SK-N-SH (cell line): ENCODE measurements around the gene GRIP2. TPM values are rescaled to one million over a fixed set of nuclear protein-coding genes. Genes with fewer than 3 reads are reported as not detected.

Source experiments
- CTCF ChIA-PET: fragments of 300-600, 350-600 bp; formaldehyde crosslinking; extraction: SDS; loops from one replicate; lab custom pipeline; 2021; lab: Yijun Ruan, JAX
- POLR2A ChIA-PET: fragments of 350-600 bp; sonication (Branson Sonifier 250); formaldehyde crosslinking; extraction: SDS; loops from one replicate; lab custom pipeline; 2020; ENCODE audit warnings: antibody characterized with exemption, inconsistent platforms; lab: Yijun Ruan, JAX
- DNase-seq: peaks from one replicate; pipeline ENCODE4 v3.0.0; 2012
- H2AFZ ChIP-seq: fragments of 200-600 bp; sonication (generic); 2 replicates; pipeline ENCODE4 v1.8.1; 2016; ENCODE audit warnings: antibody characterized with exemption, mild to moderate bottlenecking, low read depth
- H3F3A ChIP-seq: fragments of 200-600 bp; sonication (generic); replicated peaks from 2 replicates; pipeline ENCODE3; 2016; ENCODE audit warnings: antibody characterized with exemption, mild to moderate bottlenecking; ENCODE audit not compliant: insufficient read depth
- H3K27ac ChIP-seq, 2 experiments: fragments of 200-500 bp in 1 of 2; fragments of 200-600 bp in 1 of 2; sonication (Bioruptor generic) in 1 of 2; sonication (generic), shearing (Covaris generic) in 1 of 2; 2 replicates each; pipeline versions ENCODE4 v1.5.1 to v1.6.1; 2014 to 2016; ENCODE audit warnings: low read depth in 2 of 2, inconsistent platforms in 1 of 2, low read length in 1 of 2, mild to moderate bottlenecking in 1 of 2, mixed read lengths in 1 of 2
- H3K27me3 ChIP-seq: fragments of 200-600 bp; sonication (generic), shearing (Covaris generic); 2 replicates; pipeline ENCODE4 v1.6.1; 2016; ENCODE audit warnings: mixed run types; ENCODE audit not compliant: insufficient read depth
- H3K36me3 ChIP-seq, 2 experiments: fragments of 200-500 bp in 1 of 2; fragments of 200-600 bp in 1 of 2; sonication (Bioruptor generic) in 1 of 2; sonication (generic) in 1 of 2; replicated peaks in 1 of 2; 2 replicates each; pipeline versions ENCODE3 to v1.5.1; 2014 to 2016; ENCODE audit warnings: low read length in 1 of 2, mild to moderate bottlenecking in 1 of 2; ENCODE audit not compliant: insufficient read depth in 2 of 2, control insufficient read depth in 1 of 2
- H3K4me1 ChIP-seq, 2 experiments: fragments of 200-500 bp in 1 of 2; fragments of 200-600 bp in 1 of 2; sonication (Bioruptor generic) in 1 of 2; sonication (generic), shearing (Covaris generic) in 1 of 2; 2 replicates each; pipeline versions ENCODE4 v1.5.1 to v1.6.1; 2014 to 2016; ENCODE audit warnings: low read depth in 1 of 2, low read length in 1 of 2, mixed run types in 1 of 2; ENCODE audit not compliant: insufficient read depth in 2 of 2, control insufficient read depth in 1 of 2
- H3K4me2 ChIP-seq: fragments of 200-600 bp; sonication (generic), shearing (Covaris generic); 2 replicates; pipeline ENCODE4 v1.6.1; 2017; ENCODE audit warnings: mixed run types
- H3K4me3 ChIP-seq, 2 experiments: fragments of 200-500 bp in 1 of 2; fragments of 200-600 bp in 1 of 2; sonication (Bioruptor generic) in 1 of 2; sonication (generic), shearing (Covaris generic) in 1 of 2; 2 replicates each; pipeline versions ENCODE4 v1.5.1 to v1.8.1; 2014 to 2016; ENCODE audit warnings: low read depth in 2 of 2, inconsistent platforms in 1 of 2, low read length in 1 of 2, mild to moderate bottlenecking in 1 of 2, mixed read lengths in 1 of 2, moderate library complexity in 1 of 2
- H3K79me2 ChIP-seq: fragments of 200-600 bp; sonication (generic); 2 replicates; pipeline ENCODE4 v1.8.1; 2017; ENCODE audit warnings: mild to moderate bottlenecking; ENCODE audit not compliant: insufficient read depth
- H3K9ac ChIP-seq: fragments of 200-600 bp; sonication (generic); 2 replicates; pipeline ENCODE4 v1.6.1; 2017; ENCODE audit warnings: mixed run types
- H3K9me2 ChIP-seq: fragments of 200-600 bp; sonication (generic); 2 replicates; pipeline ENCODE4 v1.6.1; 2017; ENCODE audit warnings: mixed run types
- H3K9me3 ChIP-seq: fragments of 200-600 bp; sonication (generic); 2 replicates; pipeline ENCODE4 v1.6.1; 2017; ENCODE audit warnings: mixed run types, mild to moderate bottlenecking, moderate library complexity
- H4K20me1 ChIP-seq: fragments of 200-600 bp; sonication (generic); 2 replicates; pipeline ENCODE4 v1.6.1; 2017; ENCODE audit warnings: mild to moderate bottlenecking, mixed run types; ENCODE audit not compliant: insufficient read depth
- CHD2 ChIP-seq: fragments of 150-350 bp; IDR thresholded peaks from 2 replicates; pipeline ENCODE4 v1.6.1; 2018; ENCODE audit warnings: low read length; ENCODE audit not compliant: partially characterized antibody
- EP300 ChIP-seq, 2 experiments: IDR thresholded peaks; 2 replicates each; pipeline versions ENCODE4 v1.4.0 to v1.6.1; 2012; ENCODE audit warnings: borderline replicate concordance in 1 of 2, low read depth in 1 of 2, low read length in 1 of 2
- EZH2phosphoT487 ChIP-seq: fragments of 200-600 bp; sonication (generic); IDR thresholded peaks from 2 replicates; pipeline ENCODE4 v1.6.1; 2017; ENCODE audit warnings: low read depth, mixed run types, mild to moderate bottlenecking, antibody characterized with exemption, moderate library complexity, borderline replicate concordance
- FOSL2 ChIP-seq: IDR thresholded peaks from 2 replicates; pipeline ENCODE4 v1.4.0; 2012; ENCODE audit warnings: low read depth, mild to moderate bottlenecking, moderate library complexity, borderline replicate concordance
- FOXM1 ChIP-seq: IDR thresholded peaks from 2 replicates; pipeline ENCODE4 v1.4.0; 2012; ENCODE audit warnings: low read depth, mild to moderate bottlenecking
- GABPA ChIP-seq: IDR thresholded peaks from 2 replicates; pipeline ENCODE4 v1.4.0; 2012; ENCODE audit warnings: low read depth, mild to moderate bottlenecking
- PBX3 ChIP-seq: IDR thresholded peaks from 2 replicates; pipeline ENCODE4; 2012
- RFX5 ChIP-seq: IDR thresholded peaks from 2 replicates; pipeline ENCODE4 v1.6.1; 2012; ENCODE audit warnings: mild to moderate bottlenecking, improper control_type of control experiment, low read length
- RXRA ChIP-seq: IDR thresholded peaks from 2 replicates; pipeline ENCODE4 v1.4.0; 2012; ENCODE audit warnings: low read depth, mild to moderate bottlenecking, borderline replicate concordance
- TAF1 ChIP-seq: IDR thresholded peaks from 2 replicates; pipeline ENCODE4 v1.6.1; 2012; ENCODE audit warnings: low read depth, mild to moderate bottlenecking, low read length, moderate library complexity, borderline replicate concordance
- TCF12 ChIP-seq: IDR thresholded peaks from 2 replicates; pipeline ENCODE4 v1.4.0; 2012
- USF1 ChIP-seq: IDR thresholded peaks from 2 replicates; pipeline ENCODE4 v1.4.0; 2012; ENCODE audit warnings: low read depth, borderline replicate concordance
- WGBS: methylation state at CpG from one replicate; pipeline ENCODE4 v1.1.6; 2017; ENCODE audit warnings: low lambda C conversion rate; 5-methylcytosine and 5-hydroxymethylcytosine counted together
- polyA plus RNA-seq, 3 experiments: library from polyadenylated mRNA; depleted of rRNA; stranded (reverse); fragments of >200 nt; gene quantifications; 2 replicates each; pipeline ENCODE4 v1.2.3, GENCODE V29; 2012
- TF ChIP-seq, protein P1 (sequence below): IDR thresholded peaks from 2 replicates; pipeline ENCODE4 v1.6.1; 2012; ENCODE audit warnings: mild to moderate bottlenecking, low read depth, low read length, moderate library complexity

Gene GRIP2
- polyA plus RNA-seq, 1 of the 3 experiments (the other 2 are of a cell fraction) = 0.15 TPM

DNA sequence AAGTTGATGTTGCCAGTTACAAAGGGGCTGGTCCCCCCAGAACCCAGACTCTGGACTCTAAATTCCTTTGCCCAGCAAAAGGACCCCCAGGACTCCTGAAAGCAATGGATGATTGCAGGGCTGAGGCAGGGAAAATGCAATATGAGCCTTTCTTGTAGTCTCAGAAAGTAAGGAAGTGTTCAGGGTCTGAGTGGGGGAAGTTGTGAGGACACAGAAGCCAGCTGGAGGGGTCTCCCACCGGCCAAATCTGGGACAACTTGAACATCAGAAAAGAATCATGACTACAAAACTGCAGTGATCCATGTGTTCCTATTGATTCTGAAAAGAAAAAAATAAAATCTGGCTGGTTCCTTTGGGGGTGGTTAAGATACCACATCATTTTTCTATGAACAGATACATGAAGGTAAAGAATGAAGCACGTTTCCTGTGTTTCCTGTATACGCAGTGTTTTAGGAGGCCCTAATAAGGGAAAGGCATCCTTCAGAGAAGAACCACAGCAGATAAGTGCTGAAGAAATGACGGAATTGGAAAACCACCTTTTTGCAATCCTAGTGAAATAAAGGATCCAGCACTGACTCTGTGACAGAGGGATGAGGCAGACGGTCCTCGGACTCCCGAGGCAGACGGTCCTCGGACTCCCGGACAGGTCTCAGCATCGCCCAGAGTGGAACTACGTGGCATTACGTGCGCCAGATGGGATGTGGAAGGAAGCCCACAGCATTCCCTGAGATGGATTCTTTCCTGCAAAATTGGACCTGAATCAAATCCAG is 22.2 kb upstream of the GRIP2 start (continued):
- TF ChIP-seq, protein P1, sequence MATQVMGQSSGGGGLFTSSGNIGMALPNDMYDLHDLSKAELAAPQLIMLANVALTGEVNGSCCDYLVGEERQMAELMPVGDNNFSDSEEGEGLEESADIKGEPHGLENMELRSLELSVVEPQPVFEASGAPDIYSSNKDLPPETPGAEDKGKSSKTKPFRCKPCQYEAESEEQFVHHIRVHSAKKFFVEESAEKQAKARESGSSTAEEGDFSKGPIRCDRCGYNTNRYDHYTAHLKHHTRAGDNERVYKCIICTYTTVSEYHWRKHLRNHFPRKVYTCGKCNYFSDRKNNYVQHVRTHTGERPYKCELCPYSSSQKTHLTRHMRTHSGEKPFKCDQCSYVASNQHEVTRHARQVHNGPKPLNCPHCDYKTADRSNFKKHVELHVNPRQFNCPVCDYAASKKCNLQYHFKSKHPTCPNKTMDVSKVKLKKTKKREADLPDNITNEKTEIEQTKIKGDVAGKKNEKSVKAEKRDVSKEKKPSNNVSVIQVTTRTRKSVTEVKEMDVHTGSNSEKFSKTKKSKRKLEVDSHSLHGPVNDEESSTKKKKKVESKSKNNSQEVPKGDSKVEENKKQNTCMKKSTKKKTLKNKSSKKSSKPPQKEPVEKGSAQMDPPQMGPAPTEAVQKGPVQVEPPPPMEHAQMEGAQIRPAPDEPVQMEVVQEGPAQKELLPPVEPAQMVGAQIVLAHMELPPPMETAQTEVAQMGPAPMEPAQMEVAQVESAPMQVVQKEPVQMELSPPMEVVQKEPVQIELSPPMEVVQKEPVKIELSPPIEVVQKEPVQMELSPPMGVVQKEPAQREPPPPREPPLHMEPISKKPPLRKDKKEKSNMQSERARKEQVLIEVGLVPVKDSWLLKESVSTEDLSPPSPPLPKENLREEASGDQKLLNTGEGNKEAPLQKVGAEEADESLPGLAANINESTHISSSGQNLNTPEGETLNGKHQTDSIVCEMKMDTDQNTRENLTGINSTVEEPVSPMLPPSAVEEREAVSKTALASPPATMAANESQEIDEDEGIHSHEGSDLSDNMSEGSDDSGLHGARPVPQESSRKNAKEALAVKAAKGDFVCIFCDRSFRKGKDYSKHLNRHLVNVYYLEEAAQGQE = no peak

DNA sequence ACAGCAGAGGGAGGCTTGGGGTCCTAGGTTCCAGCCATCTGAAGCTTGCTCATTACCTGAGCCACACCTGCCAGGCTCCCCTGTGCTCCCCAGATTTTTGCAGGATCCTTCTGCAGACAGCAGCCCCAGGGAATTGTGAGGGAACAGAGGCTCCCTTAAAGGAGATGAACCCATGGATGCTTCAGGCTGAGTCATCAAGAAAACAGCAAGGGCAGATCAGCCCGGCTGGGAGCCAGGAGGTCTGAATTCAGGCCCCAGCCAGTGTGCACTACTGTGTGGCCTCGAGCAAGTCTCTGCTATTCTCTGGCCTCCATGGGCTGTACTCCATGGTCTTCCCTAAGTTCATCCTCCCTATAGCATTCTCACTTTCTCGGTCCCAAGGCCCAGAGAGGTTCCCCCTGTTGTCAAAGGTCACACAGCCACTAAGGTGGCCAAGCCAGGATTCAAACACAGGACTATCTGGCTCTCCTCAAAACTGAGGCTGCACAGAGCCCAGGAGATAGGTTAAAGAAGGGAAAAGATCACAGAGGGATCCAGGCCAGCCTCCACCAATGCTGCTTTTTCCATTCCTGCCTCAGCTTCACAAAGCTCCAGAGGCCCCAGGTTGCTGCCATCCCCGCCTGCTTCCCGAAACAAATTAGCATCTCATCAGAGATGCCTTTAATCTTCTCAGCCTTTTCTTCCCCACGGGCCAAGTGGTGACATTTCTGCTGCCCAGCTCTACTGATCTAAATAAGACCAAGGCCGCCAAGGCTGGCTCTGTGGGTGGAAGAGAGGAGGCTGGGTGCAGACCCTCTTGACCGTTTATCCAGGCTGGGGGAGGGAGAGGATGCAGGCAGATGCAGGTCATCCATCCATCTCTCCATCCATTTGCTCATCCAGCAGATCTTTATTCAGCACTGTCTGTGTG is 21.2 kb upstream of the GRIP2 start:
- WGBS = 52% methylated on average over 8 of the region's 8 CpGs
- no peak overlapping the region for H3K27ac ChIP-seq
- peaks cover 7% of the 10 kb centered on the region; the same call in 1 of the 2 replicates for H3K27me3 ChIP-seq
- no peaks in the 10 kb centered on the region for H3K9me3 ChIP-seq
- no peaks in the 10 kb centered on the region for H3F3A ChIP-seq
- POLR2A ChIA-PET = no interaction called here
- TF ChIP-seq FOSL2 (peak; percentile 22; the same call in 1 of the 2 replicates), USF1 (no peak)
- H3K4me2 ChIP-seq = no peak overlapping the region
- H3K9ac ChIP-seq = no peak overlapping the region
- peaks cover 0 to 19% of the 10 kb centered on the region in 2 experiments; a peak in 1 of 4 replicates for H3K4me1 ChIP-seq
- H3K9me2 ChIP-seq = no peaks in the 10 kb centered on the region
- no peak overlapping the region for H3K4me3 ChIP-seq
- CTCF ChIA-PET = interaction anchor here (0.6 to 1.5 kb wide), 5 partner anchors 9 to 48 kb away, joined by 3 read pairs; no protein-coding TSS in a partner anchor
- H4K20me1 ChIP-seq = no peaks in the 10 kb centered on the region
- no peaks in the 10 kb centered on the region for H3K79me2 ChIP-seq
- H3K36me3 ChIP-seq = no peaks in the 10 kb centered on the region
- DNase-seq = no peak
- H2AFZ ChIP-seq = no peak overlapping the region

DNA sequence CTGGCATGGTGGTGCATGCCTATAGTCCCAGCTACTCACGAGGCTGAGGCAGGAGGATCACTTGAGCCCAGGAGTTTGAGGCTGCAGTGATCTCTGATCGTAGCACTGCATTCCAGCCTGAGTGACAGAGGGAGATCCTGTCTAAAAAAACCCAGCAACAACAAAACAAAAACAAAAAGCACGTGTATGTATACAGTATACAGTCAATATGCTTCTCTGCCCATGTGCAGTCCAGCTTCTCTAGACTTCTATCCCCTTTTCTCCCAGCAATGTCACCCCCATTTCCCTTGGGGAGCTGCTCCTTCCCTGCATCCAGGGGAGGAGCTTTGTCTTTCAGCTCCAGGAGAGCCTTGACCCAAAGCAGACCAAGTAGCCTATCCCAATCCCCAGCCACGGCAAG is 20.0 kb upstream of the GRIP2 start:
- Histone ChIP-seq H2AFZ (no peak overlapping the region), H3K9me2 (no peaks in the 10 kb centered on the region), H4K20me1 (no peaks in the 10 kb centered on the region), H3K79me2 (no peaks in the 10 kb centered on the region), H3K4me2 (no peak overlapping the region), H3K36me3 (no peaks in the 10 kb centered on the region), H3K9me3 (no peaks in the 10 kb centered on the region), H3F3A (no peaks in the 10 kb centered on the region), H3K4me3 (no peak overlapping the region), H3K9ac (no peak overlapping the region), H3K27ac (no peak overlapping the region), H3K4me1 (peaks cover 0 to 7% of the 10 kb centered on the region in 2 experiments; a peak in 1 of 4 replicates), H3K27me3 (peaks cover 7% of the 10 kb centered on the region; the same call in 1 of the 2 replicates)
- WGBS = 21% methylated on average over 4 of the region's 4 CpGs
- POLR2A ChIA-PET = no interaction called here
- no peak for DNase-seq
- CTCF ChIA-PET = interaction anchor here (0.6 to 1.0 kb wide), 2 partner anchors 10 to 232 kb away, joined by 3 read pairs; no protein-coding TSS in a partner anchor
- no peak for TF ChIP-seq CHD2
- TF ChIP-seq GABPA = no peak
- no peak for TF ChIP-seq RFX5
- TF ChIP-seq EZH2phosphoT487 = no peak
- TF ChIP-seq PBX3 = no peak
- TF ChIP-seq TAF1 = no peak
- no peak for TF ChIP-seq FOXM1
- TF ChIP-seq RXRA = no peak
- no peak for TF ChIP-seq EP300 (IDR thresholded peaks at IDR 0.05; ENCODE audit: borderline replicate concordance in 1 of 2, low read depth in 1 of 2, low read length in 1 of 2)
- no peak for TF ChIP-seq TCF12
